IMR-90 (cell line): ENCODE data around the gene MRPL58. TPM values are rescaled to one million over a fixed set of nuclear protein-coding genes. Genes with fewer than 3 reads are reported as not detected.

ENCODE experiments used
- ATAC-seq: fragments of 200-7000 bp; cut with Tn5 transposase; 2 replicates; pipeline ENCODE4 v1.9.1; 2020; ENCODE audit warnings: low read depth, mild to moderate bottlenecking, moderate library complexity
- BruUV-seq: library from RNA; stranded (reverse); fragments of 400-500 nt; replicated peaks from 2 replicates; lab custom pipeline; 2021; lab: Mats Ljungman, UMichigan
- CTCF ChIA-PET: fragments of 300-600 bp; formaldehyde crosslinking; extraction: SDS; loops from one replicate; lab custom pipeline; 2021; ENCODE audit warnings: antibody characterized with exemption; lab: Yijun Ruan, JAX
- POLR2A ChIA-PET: fragments of 300-600 bp; sonication (Branson Sonifier 250); formaldehyde crosslinking; loops from one replicate; lab custom pipeline; 2022; ENCODE audit warnings: antibody characterized with exemption; ENCODE audit not compliant: unreplicated experiment; lab: Charles Lee
- DNase-seq: peaks from one replicate; pipeline ENCODE4 v3.0.0; 2013
- H2AFZ ChIP-seq: replicated peaks from 2 replicates; pipeline ENCODE3; 2013; ENCODE audit warnings: low read length, mild to moderate bottlenecking; ENCODE audit not compliant: poor library complexity
- H2AK5ac ChIP-seq: 2 replicates; pipeline ENCODE4 v1.6.1; 2013; ENCODE audit warnings: low read depth, low read length, inconsistent platforms
- H2AK9ac ChIP-seq: replicated peaks from 2 replicates; pipeline ENCODE3; 2013; ENCODE audit warnings: mild to moderate bottlenecking, low read depth, low read length, moderate library complexity; ENCODE audit not compliant: poor library complexity
- H2BK120ac ChIP-seq: 2 replicates; pipeline ENCODE4 v1.6.1; 2013; ENCODE audit warnings: low read depth, low read length, inconsistent platforms
- H2BK15ac ChIP-seq: 3 replicates; pipeline ENCODE4 v1.6.1; 2013; ENCODE audit warnings: low read depth, low read length, inconsistent platforms
- H2BK20ac ChIP-seq: 2 replicates; pipeline ENCODE4 v1.6.1; 2013; ENCODE audit warnings: low read depth, mild to moderate bottlenecking, inconsistent platforms, low read length, moderate library complexity
- H2BK5ac ChIP-seq: 2 replicates; pipeline ENCODE4 v1.6.1; 2013; ENCODE audit warnings: mild to moderate bottlenecking, low read depth, low read length, inconsistent platforms; ENCODE audit not compliant: poor library complexity, severe bottlenecking
- H3K14ac ChIP-seq: replicated peaks from 2 replicates; pipeline ENCODE4 v1.6.1; 2013; ENCODE audit warnings: low read depth, low read length, inconsistent platforms
- H3K18ac ChIP-seq: 2 replicates; pipeline ENCODE4 v1.6.1; 2013; ENCODE audit warnings: low read depth, low read length, control low read depth
- H3K23ac ChIP-seq: 2 replicates; pipeline ENCODE4 v1.6.1; 2013; ENCODE audit warnings: low read depth, low read length, inconsistent platforms
- H3K27ac ChIP-seq: 2 replicates; pipeline ENCODE4 v1.5.1; 2013; ENCODE audit warnings: mild to moderate bottlenecking, control low read depth, low read length; ENCODE audit not compliant: insufficient read depth
- H3K27me3 ChIP-seq: 2 replicates; pipeline ENCODE4 v1.6.1; 2013; ENCODE audit warnings: low read length; ENCODE audit not compliant: control insufficient read depth, insufficient read depth
- H3K36me3 ChIP-seq: 2 replicates; pipeline ENCODE4 v1.6.1; 2013; ENCODE audit warnings: low read length, mixed read lengths; ENCODE audit not compliant: control insufficient read depth, insufficient read depth
- H3K4ac ChIP-seq: 2 replicates; pipeline ENCODE4 v1.6.1; 2013; ENCODE audit warnings: low read depth, low read length, inconsistent platforms
- H3K4me1 ChIP-seq: 2 replicates; pipeline ENCODE4 v1.6.1; 2013; ENCODE audit warnings: low read length, mixed read lengths; ENCODE audit not compliant: control insufficient read depth, insufficient read depth
- H3K4me2 ChIP-seq: 2 replicates; pipeline ENCODE4 v1.6.1; 2013; ENCODE audit warnings: low read depth, mild to moderate bottlenecking, control low read depth, low read length, moderate library complexity
- H3K4me3 ChIP-seq: 2 replicates; pipeline ENCODE4 v1.5.1; 2013; ENCODE audit warnings: low read depth, mild to moderate bottlenecking, control low read depth, low read length, moderate library complexity; ENCODE audit not compliant: insufficient read depth
- H3K56ac ChIP-seq: 2 replicates; pipeline ENCODE4 v1.6.1; 2013; ENCODE audit warnings: low read length, inconsistent platforms; ENCODE audit not compliant: insufficient read depth; ENCODE audit errors: extremely low read depth
- H3K79me1 ChIP-seq, 2 experiments: 2 replicates each; pipeline ENCODE4 v1.6.1; 2013; ENCODE audit warnings: low read length in 2 of 2, inconsistent platforms in 1 of 2, low read depth in 1 of 2
- H3K9ac ChIP-seq: 2 replicates; pipeline ENCODE4 v1.6.1; 2013; ENCODE audit warnings: low read depth, low read length, control low read depth
- H3K9me1 ChIP-seq: 2 replicates; pipeline ENCODE4 v1.6.1; 2013; ENCODE audit warnings: low read length, inconsistent platforms; ENCODE audit not compliant: insufficient read depth
- H3K9me3 ChIP-seq: 2 replicates; pipeline ENCODE4 v1.6.1; 2013; ENCODE audit warnings: low read length; ENCODE audit not compliant: control insufficient read depth, insufficient read depth
- H4K20me1 ChIP-seq: 2 replicates; pipeline ENCODE4 v1.6.1; 2013; ENCODE audit warnings: low read length, inconsistent platforms; ENCODE audit not compliant: insufficient read depth
- H4K5ac ChIP-seq: 2 replicates; pipeline ENCODE4 v1.6.1; 2013; ENCODE audit warnings: mild to moderate bottlenecking, low read depth, low read length, control low read depth
- H4K8ac ChIP-seq, 2 experiments: 2 replicates each; pipeline ENCODE4 v1.6.1; 2013; ENCODE audit warnings: low read depth in 2 of 2, low read length in 2 of 2, control low read depth in 1 of 2, inconsistent platforms in 1 of 2
- H4K91ac ChIP-seq: 2 replicates; pipeline ENCODE4 v1.6.1; 2013; ENCODE audit warnings: low read depth, low read length, inconsistent platforms; ENCODE audit not compliant: insufficient read depth
- BHLHE40 ChIP-seq: fragments of 150-350 bp; IDR thresholded peaks from 2 replicates; pipeline ENCODE4 v1.6.1; 2016; ENCODE audit warnings: mild to moderate bottlenecking, low read depth, low read length
- CEBPB ChIP-seq: IDR thresholded peaks from 2 replicates; pipeline ENCODE4 v1.6.1; 2012; ENCODE audit warnings: low read depth, low read length, improper control_type of control experiment
- CHD1 ChIP-seq: IDR thresholded peaks from 2 replicates; pipeline ENCODE4 v1.6.1; 2012; ENCODE audit warnings: low read depth, low read length, improper control_type of control experiment
- CTCF ChIP-seq: conservative IDR thresholded peaks from 2 replicates; pipeline ENCODE4 v1.5.1; 2012; ENCODE audit warnings: mild to moderate bottlenecking, low read depth, low read length, improper control_type of control experiment
- FOS ChIP-seq: fragments of 150-350 bp; IDR thresholded peaks from 2 replicates; pipeline ENCODE4 v1.6.1; 2016; ENCODE audit warnings: low read depth, low read length
- MAFK ChIP-seq: IDR thresholded peaks from 2 replicates; pipeline ENCODE4 v1.6.1; 2012; ENCODE audit warnings: low read depth, low read length, improper control_type of control experiment
- MAZ ChIP-seq: IDR thresholded peaks from 2 replicates; pipeline ENCODE4 v1.6.1; 2012; ENCODE audit warnings: low read depth, mild to moderate bottlenecking, low read length, improper control_type of control experiment, moderate library complexity, borderline replicate concordance
- MXI1 ChIP-seq: IDR thresholded peaks from 2 replicates; pipeline ENCODE4 v1.6.1; 2012; ENCODE audit warnings: low read depth, mild to moderate bottlenecking, low read length, moderate library complexity, borderline replicate concordance
- NFE2L2 ChIP-seq: fragments of 150-350 bp; IDR thresholded peaks from 2 replicates; pipeline ENCODE4 v1.6.1; 2016; ENCODE audit warnings: low read depth, mild to moderate bottlenecking, low read length
- POLR2A ChIP-seq: IDR thresholded peaks from 2 replicates; pipeline ENCODE4 v1.6.1; 2012; ENCODE audit warnings: mild to moderate bottlenecking, low read depth, low read length
- RAD21 ChIP-seq: IDR thresholded peaks from 2 replicates; pipeline ENCODE4 v1.6.1; 2012; ENCODE audit warnings: low read length, improper control_type of control experiment
- RCOR1 ChIP-seq: IDR thresholded peaks from 2 replicates; pipeline ENCODE4 v1.6.1; 2012; ENCODE audit warnings: mild to moderate bottlenecking, low read length, improper control_type of control experiment; ENCODE audit not compliant: insufficient replicate concordance
- RFX5 ChIP-seq: IDR thresholded peaks from 2 replicates; pipeline ENCODE4 v1.8.0; 2012; ENCODE audit warnings: low read depth, mild to moderate bottlenecking, low read length, moderate library complexity
- SMC3 ChIP-seq: fragments of 150-350 bp; IDR thresholded peaks from 2 replicates; pipeline ENCODE4 v1.6.1; 2016; ENCODE audit warnings: low read depth, mild to moderate bottlenecking, antibody characterized with exemption, low read length, moderate library complexity
- USF2 ChIP-seq: fragments of 150-350 bp; IDR thresholded peaks from 2 replicates; pipeline ENCODE4 v1.6.1; 2017; ENCODE audit warnings: mild to moderate bottlenecking, antibody characterized with exemption, low read length, low read depth
- WGBS, 2 experiments: methylation state at CpG; one replicate each; pipeline versions ENCODE4 v1.1.5 to v1.1.7; 2013; ENCODE audit warnings: missing lambda C conversion rate in 2 of 2; ENCODE audit not compliant: insufficient read length in 1 of 2; ENCODE audit errors: extremely low coverage in 2 of 2; 5-methylcytosine and 5-hydroxymethylcytosine counted together
- dilution Hi-C: fragments of 300-500 bp; cut with HindIII; formaldehyde crosslinking; loops from one replicate; pipeline ENCODE4 v1.14.3; 2018; ENCODE audit warnings: low sequenced_read_pairs; ENCODE audit not compliant: unreplicated experiment
- in situ Hi-C: fragments of 300-500 bp; cut with MboI; formaldehyde crosslinking; loops from 3 replicates; pipeline ENCODE4 v1.14.3; 2019; ENCODE audit warnings: low sequenced_read_pairs, inconsistent platforms, mixed read lengths
- intact Hi-C: fragments of 100-400 bp; cut with micrococcal nuclease; formaldehyde crosslinking; loops from 2 replicates; pipeline ENCODE4 v1.10.0; 2022
- polyA plus RNA-seq, 3 experiments: library from polyadenylated mRNA; depleted of rRNA; stranded (reverse); fragments of >200 nt; gene quantifications; 2 replicates each; pipeline ENCODE4 v1.2.3, GENCODE V29; 2012; ENCODE audit warnings: low replicate concordance in 1 of 3
- total RNA-seq: library from RNA; depleted of rRNA; stranded (reverse); fragments of >200 nt; gene quantifications from 2 replicates; pipeline ENCODE4 v1.2.3, GENCODE V29; 2012
- TF ChIP-seq, protein P1 (sequence below): fragments of 150-350 bp; IDR thresholded peaks from 2 replicates; pipeline ENCODE4 v1.6.1; 2016; ENCODE audit warnings: low read depth, mild to moderate bottlenecking, low read length, moderate library complexity, borderline replicate concordance

Gene MRPL58
- total and polyA plus RNA-seq, 2 of the 4 experiments (the other 2 are of a cell fraction): 42.5 to 53.0 TPM

GRCh38 chr17:75051941-75052340 lies 39.5 kb downstream of the MRPL58 start:
- H3K27ac ChIP-seq: no peak overlapping the region
- H3K4ac ChIP-seq: no peak overlapping the region
- intact Hi-C loops (no loop called here), dilution Hi-C loops (no loop called here), in situ Hi-C loops (loop anchor here (25.0 kb wide), 1 partner anchor 360 kb away; the partner anchor contains the start of gene GRB2)
- no peak overlapping the region for H3K23ac ChIP-seq
- H2AFZ ChIP-seq: no peak overlapping the region
- no peak overlapping the region for H3K9ac ChIP-seq
- H2BK120ac ChIP-seq: no peak overlapping the region
- ChIA-PET POLR2A (no interaction called here), CTCF (no interaction called here)
- H3K18ac ChIP-seq: no peak overlapping the region
- no peaks in the 10 kb centered on the region for H3K9me3 ChIP-seq
- no peak overlapping the region for H2AK5ac ChIP-seq
- no peaks in the 10 kb centered on the region for H3K9me1 ChIP-seq
- H4K91ac ChIP-seq: no peak overlapping the region
- ATAC-seq (no peak), DNase-seq (no peak)
- no peak overlapping the region for H2BK5ac ChIP-seq
- H3K36me3 ChIP-seq: peaks cover 19% of the 10 kb centered on the region
- H4K20me1 ChIP-seq: 0 out of 2 replicates have a peak, but pooled peaks cover 3% of the 10 kb centered on the region
- no peak overlapping the region for H2BK20ac ChIP-seq
- no peak overlapping the region for H3K56ac ChIP-seq
- H3K14ac ChIP-seq: no peak overlapping the region
- H2AK9ac ChIP-seq: no peak overlapping the region
- WGBS, 2 experiments: no CpG with 5 or more reads among the region's 2 CpGs
- H4K5ac ChIP-seq: no peak overlapping the region
- no peak overlapping the region for H4K8ac ChIP-seq
- H3K27me3 ChIP-seq: no peaks in the 10 kb centered on the region
- no peak overlapping the region for H3K4me2 ChIP-seq
- BruUV-seq: no TSS peak
- peaks cover 19 to 34% of the 10 kb centered on the region in 2 experiments for H3K79me1 ChIP-seq
- no peak overlapping the region for H3K4me3 ChIP-seq
- TF ChIP-seq BHLHE40 (no peak), NFE2L2 (no peak), SMC3 (no peak), MAFK (no peak), MAZ (no peak), POLR2A (no peak), FOS (no peak), RCOR1 (no peak), CHD1 (no peak), CEBPB (no peak), RAD21 (no peak), RFX5 (no peak), MXI1 (no peak), CTCF (no peak), USF2 (no peak)
- TF ChIP-seq, protein P1, sequence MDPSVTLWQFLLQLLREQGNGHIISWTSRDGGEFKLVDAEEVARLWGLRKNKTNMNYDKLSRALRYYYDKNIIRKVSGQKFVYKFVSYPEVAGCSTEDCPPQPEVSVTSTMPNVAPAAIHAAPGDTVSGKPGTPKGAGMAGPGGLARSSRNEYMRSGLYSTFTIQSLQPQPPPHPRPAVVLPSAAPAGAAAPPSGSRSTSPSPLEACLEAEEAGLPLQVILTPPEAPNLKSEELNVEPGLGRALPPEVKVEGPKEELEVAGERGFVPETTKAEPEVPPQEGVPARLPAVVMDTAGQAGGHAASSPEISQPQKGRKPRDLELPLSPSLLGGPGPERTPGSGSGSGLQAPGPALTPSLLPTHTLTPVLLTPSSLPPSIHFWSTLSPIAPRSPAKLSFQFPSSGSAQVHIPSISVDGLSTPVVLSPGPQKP: no peak
- H3K4me1 ChIP-seq: no peaks in the 10 kb centered on the region; the same call in 1 of the 2 replicates
- H2BK15ac ChIP-seq: no peak overlapping the region
